ENCODE measurements around the gene PRUNE2.

The PRUNE2 gene

DNA sequence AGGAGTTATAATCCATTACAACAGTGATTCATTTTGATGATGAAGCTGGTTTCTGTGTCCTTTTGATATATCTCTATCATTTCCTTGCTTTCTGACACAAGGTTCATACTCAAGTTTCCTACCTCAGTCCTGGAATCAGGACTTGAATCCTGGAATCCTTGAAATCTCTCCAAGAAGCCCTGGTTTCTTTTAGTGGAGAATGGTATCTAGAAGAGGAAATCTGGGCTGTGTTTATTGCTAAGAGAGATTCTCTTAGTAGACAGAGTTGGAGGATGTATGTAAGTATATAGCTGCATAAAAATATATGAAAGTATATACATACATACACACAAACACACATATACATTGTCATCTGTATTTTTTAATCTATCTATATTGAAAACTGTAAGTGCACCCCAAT is 332.5 kb downstream of the PRUNE2 start:
- DNase-seq (ENCODE audit: low spot score): no peak

DNA sequence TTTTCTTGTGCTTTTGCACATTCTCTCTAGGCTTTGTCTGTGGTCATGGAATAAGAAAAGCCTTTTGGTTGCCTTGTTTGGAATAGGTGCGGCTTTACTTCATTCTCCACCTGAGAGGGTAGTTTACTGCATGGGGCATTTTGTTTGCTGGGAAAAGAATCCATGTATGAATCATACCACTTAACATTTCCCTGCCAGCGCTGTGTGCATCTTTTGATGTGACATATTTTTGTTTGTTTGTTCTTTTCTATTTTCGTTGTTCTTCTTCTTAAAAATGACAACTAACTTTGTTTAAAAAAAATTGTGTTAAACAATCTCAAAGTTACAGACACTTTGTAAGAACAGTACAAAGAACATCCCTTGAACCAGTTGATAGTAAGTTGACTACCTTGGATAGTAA is 333.8 kb downstream of the PRUNE2 start:
- no peak for DNase-seq (ENCODE audit: low spot score)

DNA sequence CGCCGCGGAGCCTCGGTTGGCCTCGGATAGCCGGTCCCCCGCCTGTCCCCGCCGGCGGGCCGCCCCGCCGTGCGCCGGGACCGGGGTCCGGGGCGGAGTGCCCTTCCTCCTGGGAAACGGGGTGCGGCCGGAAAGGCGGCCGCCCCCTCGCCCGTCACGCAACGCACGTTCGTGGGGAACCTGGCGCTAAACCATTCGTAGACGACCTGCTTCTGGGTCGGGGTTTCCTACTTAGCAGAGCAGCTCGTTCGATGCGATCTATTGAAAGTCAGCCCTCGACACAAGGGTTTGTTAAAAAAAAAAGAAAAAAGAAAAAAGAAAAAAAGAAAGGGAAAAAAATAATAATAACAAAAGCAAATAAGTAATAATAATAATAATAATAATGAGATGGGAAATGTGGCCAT is 334.2 kb downstream of the PRUNE2 start:
- DNase-seq (ENCODE audit: low spot score): no peak

DNA sequence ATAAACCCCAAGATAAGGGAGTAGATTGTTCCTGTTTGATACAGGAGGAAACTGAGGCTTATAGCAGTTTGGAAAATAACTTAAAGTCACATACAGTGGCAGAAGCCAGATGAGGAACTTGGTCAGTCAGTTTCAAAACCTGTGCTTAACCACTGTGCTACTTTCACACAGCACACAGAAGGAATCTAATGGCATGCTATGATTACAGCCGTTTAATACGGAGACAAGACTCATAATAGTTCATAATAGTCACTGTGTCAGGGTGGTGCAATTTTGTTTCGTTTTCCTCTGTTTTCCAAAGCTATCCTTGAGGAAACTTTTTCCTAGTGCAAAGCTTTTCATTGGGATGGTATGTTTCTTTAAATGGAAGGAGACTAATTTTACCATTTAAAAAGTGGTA is 334.6 kb downstream of the PRUNE2 start:
- peak; percentile 22 for DNase-seq (ENCODE audit: low spot score)

- DNase-seq (ENCODE audit: low spot score): no peak
Observed at GRCh38 chr9:76570826-76571225, 335.1 kb downstream of the PRUNE2 start.

DNA sequence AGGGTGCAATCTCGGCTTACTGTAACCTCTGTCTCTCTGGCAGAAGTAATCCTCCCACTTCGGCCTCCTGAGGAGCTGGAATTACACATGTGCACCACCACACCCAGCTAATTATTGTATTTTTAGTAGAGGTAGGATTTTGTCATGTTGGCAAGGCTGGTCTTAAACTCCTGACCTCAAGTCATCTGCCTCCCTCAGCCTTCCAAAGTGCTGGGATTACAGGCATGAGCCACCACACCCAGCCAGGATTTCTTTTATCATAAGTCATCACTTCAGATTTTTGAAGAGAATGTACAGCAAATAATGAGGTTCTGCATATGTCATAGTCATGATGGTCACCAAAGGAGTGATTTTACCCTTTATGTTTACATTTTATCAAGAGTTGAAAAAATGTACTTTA is 338.8 kb downstream of the PRUNE2 start:
- DNase-seq (ENCODE audit: low spot score): no peak

- no peak for DNase-seq (ENCODE audit: low spot score)
Observed at GRCh38 chr9:76564297-76564696, 341.6 kb downstream of the PRUNE2 start.

DNA sequence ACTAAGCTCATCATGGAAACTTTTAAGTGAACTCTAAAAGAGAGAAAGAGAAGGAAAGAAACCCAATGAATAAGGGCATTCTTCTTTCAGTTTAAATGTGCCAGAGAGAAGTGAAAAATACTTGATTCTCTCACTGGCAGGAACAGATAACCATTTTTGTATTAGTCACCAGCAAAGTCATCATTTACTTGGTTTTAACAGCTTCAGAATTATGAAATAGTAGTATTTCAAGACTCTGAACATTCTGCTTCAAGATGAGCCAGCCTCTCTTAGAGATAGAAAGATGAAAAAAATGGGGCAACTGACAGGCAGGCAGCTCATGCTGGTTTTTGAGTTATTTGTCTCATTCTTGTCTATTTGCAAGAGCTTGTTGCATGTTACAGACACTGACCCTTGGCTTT is 343.4 kb downstream of the PRUNE2 start:
- DNase-seq (ENCODE audit: low spot score): peak; percentile 55

- DNase-seq (ENCODE audit: low spot score): no peak
Observed at GRCh38 chr9:76561900-76562299, 344.0 kb downstream of the PRUNE2 start.
